ENCODE measurements around the gene LY9. TPM values are rescaled to one million over a fixed set of nuclear protein-coding genes. Genes with fewer than 3 reads are reported as not detected.

Gene LY9
- total RNA-seq, 4 donors from 2014 or later = 0.33 to 2.1 (median 0.63) TPM

- Histone ChIP-seq H3K27ac (no peak overlapping the region), H3K4me1 (no peaks in the 10 kb centered on the region), H3K9me3 (no peaks in the 10 kb centered on the region), H3K36me3 (no peaks in the 10 kb centered on the region), H3K27me3 (no peaks in the 10 kb centered on the region), H3K4me3 (replicated peaks in 1 of 3) (no peak overlapping the region)
- DNase-seq = no peak
- intact Hi-C loops (cut with DNase I) = no loop called here
- TF ChIP-seq CTCF (IDR thresholded peaks at IDR 0.05) = no peak
Observed at GRCh38 chr1:160877221-160877620, 81.2 kb downstream of the LY9 start.

Other genes with a start within 250 kb of the LY9 start
- gene CD84, start 216.7 kb upstream of the LY9 start, total RNA-seq = 1 to 10 TPM; 1.8 to 5.8 (median 2.4) TPM
- 1 to 10 TPM in 1 of 4 donors, under 1 TPM in 3; 0.33 to 2.5 (median 0.76) TPM for gene SLAMF1, start 149.1 kb upstream of the LY9 start, total RNA-seq
- 10 to 100 TPM in 1 of 4 donors, 1 to 10 TPM in 3; 3.5 to 13.6 (median 4.8) TPM for gene CD48, start 84.4 kb upstream of the LY9 start, total RNA-seq
- gene SLAMF7, start 56.9 kb upstream of the LY9 start, total RNA-seq = under 1 TPM; 0.22 to 0.93 (median 0.37) TPM
- gene CD244, start 66.7 kb downstream of the LY9 start, total RNA-seq = under 1 TPM in 1 of 4 donors, not detected in 3; 0.27 TPM
- gene ITLN1, start 89.0 kb downstream of the LY9 start, total RNA-seq = not detected
- not detected for gene ITLN2, start 158.6 kb downstream of the LY9 start, total RNA-seq
- gene F11R, start 225.0 kb downstream of the LY9 start, total RNA-seq = 100 to 1,000 TPM in 2 of 4 donors, 10 to 100 TPM in 2; 80.8 to 122 (median 98.3) TPM
- gene TSTD1, start 242.8 kb downstream of the LY9 start, total RNA-seq = 100 to 1,000 TPM; 256 to 466 (median 320) TPM
- gene USF1, start 249.8 kb downstream of the LY9 start, total RNA-seq = 10 to 100 TPM; 56.0 to 71.0 (median 70.3) TPM

All from thyroid gland (tissue), 4 donors.